Dendritic cell treated with granulocyte-macrophage colony-stimulating factor and Interleukin-4, amounts not matched to agents 40 ng/mL and 50 ng/mL, for 4 days (primary cell): ENCODE data around the gene LECT2.

Source experiments
- H3K27ac Mint-ChIP-seq: one replicate; pipeline ENCODE4 v1.8.0; 2022; ENCODE audit warnings: mild to moderate bottlenecking, mixed read lengths
- H3K27me3 Mint-ChIP-seq: one replicate; pipeline ENCODE4 v1.8.0; 2022; ENCODE audit warnings: mild to moderate bottlenecking, mixed read lengths
- H3K36me3 Mint-ChIP-seq: one replicate; pipeline ENCODE4 v1.8.0; 2022; ENCODE audit warnings: low read depth, mixed read lengths
- H3K4me1 Mint-ChIP-seq: one replicate; pipeline ENCODE4 v1.8.0; 2022; ENCODE audit warnings: low read depth, mixed read lengths
- H3K4me3 Mint-ChIP-seq: one replicate; pipeline ENCODE4 v1.8.0; 2022; ENCODE audit warnings: mild to moderate bottlenecking, moderate library complexity, mixed read lengths
- H3K9me3 Mint-ChIP-seq: one replicate; pipeline ENCODE4 v1.8.0; 2022; ENCODE audit warnings: mixed read lengths
- intact Hi-C: fragments of 100-400 bp; cut with micrococcal nuclease; formaldehyde crosslinking; loops from one replicate; pipeline ENCODE4 v1.15.0; 2022

LECT2 gene

DNA sequence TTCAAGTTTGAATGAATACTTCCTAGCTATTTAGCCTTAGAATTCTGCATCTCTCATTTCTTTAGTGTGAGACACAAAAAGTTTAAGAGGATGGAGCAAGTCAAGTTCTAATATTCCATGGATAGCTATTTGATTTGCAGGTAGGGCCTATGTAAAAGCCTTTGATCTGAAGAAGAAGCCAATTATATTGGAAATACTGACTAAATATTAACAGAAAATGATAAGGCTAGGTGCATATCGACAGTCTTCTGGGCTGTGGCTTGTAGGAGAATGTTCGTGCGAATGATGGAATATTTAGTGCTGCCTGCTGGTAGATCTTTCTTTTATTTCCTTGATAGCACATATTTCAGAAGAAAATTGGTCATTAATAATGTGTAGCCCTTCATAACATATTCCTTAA, at the start of gene LECT2:
TSS of gene LECT2 (minus strand) at position 85 of the 400 bp plus-strand sequence. CDS start 150 bp downstream, outside the sequence.
- Mint-ChIP-seq H3K4me1 (peaks cover 5% of the 10 kb centered on the region), H3K27me3 (peaks cover 46% of the 10 kb centered on the region), H3K36me3 (no peaks in the 10 kb centered on the region), H3K9me3 (no peaks in the 10 kb centered on the region), H3K27ac (no peak within 1 kb of the TSS), H3K4me3 (no peak within 1 kb of the TSS)
- intact Hi-C loops, result no loop called here

- Mint-ChIP-seq H3K27ac (no peak overlapping the region), H3K27me3 (no peaks in the 10 kb centered on the region), H3K36me3 (no peaks in the 10 kb centered on the region), H3K4me1 (peaks cover 71% of the 10 kb centered on the region), H3K9me3 (no peaks in the 10 kb centered on the region), H3K4me3 (no peak overlapping the region)
- intact Hi-C loops, result no loop called here
These were observed 49.7 kb upstream of the LECT2 start for GRCh38 chr5:136004436-136004835.

DNA sequence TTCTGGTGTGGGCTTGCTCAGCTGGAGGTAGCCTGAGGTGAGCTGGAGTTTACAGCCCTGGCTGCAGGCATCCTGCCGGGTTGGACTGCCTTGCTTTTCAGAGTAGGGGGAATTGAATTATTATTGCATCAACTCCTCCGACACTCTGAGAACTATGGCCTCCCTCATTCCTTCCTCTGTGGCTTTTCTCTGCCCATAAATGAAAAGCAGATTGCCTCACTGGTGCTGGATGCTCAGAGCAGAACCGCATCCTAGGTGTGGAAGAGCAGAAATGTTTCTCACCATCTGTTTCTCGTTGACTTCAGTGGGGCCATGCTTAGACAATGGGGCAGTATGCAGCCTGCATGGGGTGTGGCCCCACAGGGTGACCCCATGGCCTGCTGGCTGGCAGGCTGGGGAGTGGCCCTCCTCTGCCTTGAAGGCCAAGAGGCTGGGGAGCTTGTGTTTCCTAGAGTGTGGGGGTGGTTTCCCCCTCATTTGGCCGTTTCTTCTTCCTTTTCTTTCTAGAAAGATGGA, 46.7 kb upstream of the LECT2 start:
- Mint-ChIP-seq H3K27ac (peak overlapping the region; percentile 46), H3K9me3 (no peaks in the 10 kb centered on the region), H3K27me3 (no peaks in the 10 kb centered on the region), H3K4me3 (no peak overlapping the region), H3K4me1 (peaks cover 68% of the 10 kb centered on the region), H3K36me3 (no peaks in the 10 kb centered on the region)
- intact Hi-C loops, result no loop called here

- Mint-ChIP-seq H3K36me3 (no peaks in the 10 kb centered on the region), H3K27me3 (peaks cover 2% of the 10 kb centered on the region), H3K27ac (peak overlapping the region; percentile 46), H3K4me3 (no peak overlapping the region), H3K9me3 (no peaks in the 10 kb centered on the region), H3K4me1 (peaks cover 69% of the 10 kb centered on the region)
- intact Hi-C loops, result no loop called here
These were observed 46.1 kb upstream of the LECT2 start for GRCh38 chr5:136000932-136001331.

GRCh38 chr5:136000147-136000546, 45.4 kb upstream of the LECT2 start:
- Mint-ChIP-seq H3K9me3 (no peaks in the 10 kb centered on the region), H3K4me1 (peaks cover 63% of the 10 kb centered on the region), H3K27me3 (peaks cover 2% of the 10 kb centered on the region), H3K4me3 (no peak overlapping the region), H3K27ac (peak overlapping the region; percentile 24), H3K36me3 (no peaks in the 10 kb centered on the region)
- intact Hi-C loops, result no loop called here

GRCh38 chr5:135999406-136000139, 44.8 kb upstream of the LECT2 start:
- H3K27me3 Mint-ChIP-seq, result peaks cover 5% of the 10 kb centered on the region
- intact Hi-C loops, result no loop called here
- H3K4me1 Mint-ChIP-seq, result peaks cover 59% of the 10 kb centered on the region

DNA sequence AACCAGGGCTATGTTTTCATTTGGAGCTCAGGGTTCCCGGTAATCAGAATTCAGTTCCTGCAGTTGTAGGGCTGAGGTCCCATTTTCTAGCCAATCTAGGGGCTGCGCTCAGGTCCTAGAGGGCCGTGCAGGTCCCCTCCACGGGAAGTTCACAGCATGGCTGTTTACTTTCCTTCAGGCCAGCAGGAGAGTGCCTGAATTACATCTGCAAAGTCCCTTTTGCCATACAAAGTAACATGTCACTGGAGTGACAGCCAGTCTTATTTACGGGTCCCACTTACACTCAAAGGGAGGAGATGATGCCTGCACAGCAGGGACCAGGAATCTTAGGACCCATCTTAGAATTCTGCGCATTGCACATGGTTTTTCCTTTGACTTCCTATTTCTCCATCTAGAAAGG, 44.1 kb upstream of the LECT2 start:
- Mint-ChIP-seq H3K36me3 (no peaks in the 10 kb centered on the region), H3K27ac (peak overlapping the region; percentile 79), H3K9me3 (no peaks in the 10 kb centered on the region), H3K27me3 (peaks cover 5% of the 10 kb centered on the region), H3K4me1 (peaks cover 59% of the 10 kb centered on the region), H3K4me3 (no peak overlapping the region)
- intact Hi-C loops, result no loop called here

More at GRCh38 chr5:135999406-136000139, 44.8 kb upstream of the LECT2 start:
- Mint-ChIP-seq H3K4me3 (no peak overlapping the region), H3K36me3 (no peaks in the 10 kb centered on the region), H3K9me3 (no peaks in the 10 kb centered on the region), H3K27ac (peak overlapping the region; percentile 79)

- intact Hi-C loops, result no loop called here
- Mint-ChIP-seq H3K36me3 (no peaks in the 10 kb centered on the region), H3K4me1 (peaks cover 59% of the 10 kb centered on the region), H3K9me3 (no peaks in the 10 kb centered on the region), H3K27ac (peak overlapping the region; percentile 52), H3K27me3 (peaks cover 5% of the 10 kb centered on the region), H3K4me3 (no peak overlapping the region)
These were observed 43.0 kb upstream of the LECT2 start for GRCh38 chr5:135997673-135998335.

GRCh38 chr5:135996611-135997010, 41.8 kb upstream of the LECT2 start:
- Mint-ChIP-seq H3K27ac (peak overlapping the region; percentile 28), H3K4me1 (peaks cover 52% of the 10 kb centered on the region), H3K4me3 (no peak overlapping the region), H3K9me3 (no peaks in the 10 kb centered on the region), H3K36me3 (no peaks in the 10 kb centered on the region), H3K27me3 (peaks cover 5% of the 10 kb centered on the region)
- intact Hi-C loops, result no loop called here

DNA sequence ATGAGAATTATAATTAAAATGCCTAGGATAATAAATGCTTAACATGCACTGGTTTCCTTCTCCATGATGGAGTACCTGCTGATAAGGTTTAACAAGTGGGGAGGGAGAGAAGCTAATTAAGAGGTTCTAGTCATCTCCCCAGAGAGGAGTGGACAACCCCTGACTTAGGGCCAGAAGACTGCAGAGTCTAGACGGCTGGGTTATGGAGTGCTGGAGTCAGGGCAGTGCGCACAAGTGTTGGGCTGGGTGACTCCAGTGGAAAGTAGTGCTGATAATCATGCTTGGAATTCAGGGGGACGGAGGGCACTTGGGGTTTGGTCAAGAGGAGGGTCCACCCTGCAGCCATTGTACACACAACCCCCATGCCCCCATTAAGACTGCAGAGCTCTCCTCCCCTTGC, 41.2 kb upstream of the LECT2 start:
- Mint-ChIP-seq H3K4me3 (no peak overlapping the region), H3K36me3 (no peaks in the 10 kb centered on the region), H3K27me3 (peaks cover 5% of the 10 kb centered on the region), H3K4me1 (peaks cover 52% of the 10 kb centered on the region), H3K27ac (peak overlapping the region; percentile 28), H3K9me3 (no peaks in the 10 kb centered on the region)
- intact Hi-C loops, result no loop called here

DNA sequence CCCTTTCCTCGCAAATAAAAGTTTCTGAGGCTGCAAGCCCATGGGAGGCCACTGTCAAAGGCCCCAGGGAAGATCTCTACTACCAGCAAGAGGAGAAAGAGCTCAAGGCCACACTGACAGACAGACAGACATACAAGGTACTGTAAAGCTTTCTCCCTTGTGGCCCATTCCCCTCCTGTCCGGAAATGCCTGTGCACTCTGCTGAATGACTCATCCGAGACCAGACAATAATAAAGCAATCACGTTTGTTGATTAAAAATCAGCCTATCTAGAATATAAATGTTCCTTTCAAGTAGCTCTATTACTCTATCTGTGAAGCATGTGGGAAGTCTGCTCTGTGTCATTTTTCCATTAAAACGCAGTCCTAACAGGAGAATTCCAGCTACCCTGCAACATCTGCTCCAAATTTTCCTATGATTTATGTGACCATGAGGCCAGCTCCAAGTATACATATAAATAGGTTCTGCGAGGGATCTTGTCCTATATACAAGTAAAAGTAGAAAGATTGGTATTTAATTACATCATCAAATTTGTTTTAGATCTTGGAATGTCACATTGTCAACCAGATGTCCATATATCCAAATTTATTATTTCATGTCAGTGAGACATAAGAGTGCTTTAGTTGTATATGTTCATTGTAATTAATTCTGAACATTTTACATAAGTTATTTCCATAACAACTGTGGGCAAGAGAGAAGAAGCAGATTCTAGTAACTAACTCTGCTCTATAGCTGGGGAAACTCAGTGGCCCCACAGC, 39.3 kb upstream of the LECT2 start:
- Mint-ChIP-seq H3K4me3 (no peak overlapping the region), H3K27me3 (peaks cover 5% of the 10 kb centered on the region), H3K27ac (no peak overlapping the region), H3K4me1 (peaks cover 49% of the 10 kb centered on the region), H3K36me3 (no peaks in the 10 kb centered on the region), H3K9me3 (no peaks in the 10 kb centered on the region)
- intact Hi-C loops, result no loop called here

GRCh38 chr5:135993335-135993879, 38.6 kb upstream of the LECT2 start:
- H3K4me1 Mint-ChIP-seq, result peaks cover 42% of the 10 kb centered on the region

GRCh38 chr5:135991429-135991828, 36.6 kb upstream of the LECT2 start:
- no peaks in the 10 kb centered on the region for H3K36me3 Mint-ChIP-seq
- H3K4me1 Mint-ChIP-seq, result peaks cover 26% of the 10 kb centered on the region
- no peaks in the 10 kb centered on the region for H3K9me3 Mint-ChIP-seq
- H3K27me3 Mint-ChIP-seq, result peaks cover 5% of the 10 kb centered on the region
- H3K27ac Mint-ChIP-seq, result peak overlapping the region; percentile 63
- intact Hi-C loops, result no loop called here
- H3K4me3 Mint-ChIP-seq, result no peak overlapping the region

More at GRCh38 chr5:135993335-135993879, 38.6 kb upstream of the LECT2 start:
- Mint-ChIP-seq H3K4me3 (no peak overlapping the region), H3K36me3 (no peaks in the 10 kb centered on the region), H3K27me3 (peaks cover 5% of the 10 kb centered on the region), H3K27ac (no peak overlapping the region), H3K9me3 (no peaks in the 10 kb centered on the region)
- intact Hi-C loops, result no loop called here
